Epithelial cell of esophagus (primary cell): ENCODE measurements around the gene JDP2.
A peak's percentile ranks its signal among the peaks of the same experiment; 100 is the strongest.
"Not testable (repeated sequence)": the region's sequence is repeated elsewhere in the genome, so short reads cannot be mapped to it uniquely, and the experiment has no call there.

ENCODE experiments used
- DNase-seq: peaks from one replicate; pipeline ENCODE4 v3.0.0; 2010; ENCODE audit warnings: low read depth
- H3K4me3 ChIP-seq: 2 replicates; pipeline ENCODE4 v1.5.1; 2011; ENCODE audit warnings: mild to moderate bottlenecking, low read length, control low read depth
- TF ChIP-seq, protein P1 (sequence below): IDR thresholded peaks from 2 replicates; pipeline ENCODE4 v1.5.1; 2011; ENCODE audit warnings: low read depth, mild to moderate bottlenecking, low read length, control low read depth, inconsistent platforms; ENCODE audit not compliant: insufficient read depth; ENCODE audit errors: missing control alignments

The JDP2 gene

GRCh38 chr14:75427482-75428229 lies at the start of gene JDP2:
Gene JDP2 (plus strand): TSS chr14:75428022. CDS start chr14:75437921, 9,899 bp downstream.
- TF ChIP-seq, protein P1, sequence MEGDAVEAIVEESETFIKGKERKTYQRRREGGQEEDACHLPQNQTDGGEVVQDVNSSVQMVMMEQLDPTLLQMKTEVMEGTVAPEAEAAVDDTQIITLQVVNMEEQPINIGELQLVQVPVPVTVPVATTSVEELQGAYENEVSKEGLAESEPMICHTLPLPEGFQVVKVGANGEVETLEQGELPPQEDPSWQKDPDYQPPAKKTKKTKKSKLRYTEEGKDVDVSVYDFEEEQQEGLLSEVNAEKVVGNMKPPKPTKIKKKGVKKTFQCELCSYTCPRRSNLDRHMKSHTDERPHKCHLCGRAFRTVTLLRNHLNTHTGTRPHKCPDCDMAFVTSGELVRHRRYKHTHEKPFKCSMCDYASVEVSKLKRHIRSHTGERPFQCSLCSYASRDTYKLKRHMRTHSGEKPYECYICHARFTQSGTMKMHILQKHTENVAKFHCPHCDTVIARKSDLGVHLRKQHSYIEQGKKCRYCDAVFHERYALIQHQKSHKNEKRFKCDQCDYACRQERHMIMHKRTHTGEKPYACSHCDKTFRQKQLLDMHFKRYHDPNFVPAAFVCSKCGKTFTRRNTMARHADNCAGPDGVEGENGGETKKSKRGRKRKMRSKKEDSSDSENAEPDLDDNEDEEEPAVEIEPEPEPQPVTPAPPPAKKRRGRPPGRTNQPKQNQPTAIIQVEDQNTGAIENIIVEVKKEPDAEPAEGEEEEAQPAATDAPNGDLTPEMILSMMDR = no peak
- peak; percentile 69 for DNase-seq
- H3K4me3 ChIP-seq = peak within 1 kb of the TSS; percentile 63

DNA sequence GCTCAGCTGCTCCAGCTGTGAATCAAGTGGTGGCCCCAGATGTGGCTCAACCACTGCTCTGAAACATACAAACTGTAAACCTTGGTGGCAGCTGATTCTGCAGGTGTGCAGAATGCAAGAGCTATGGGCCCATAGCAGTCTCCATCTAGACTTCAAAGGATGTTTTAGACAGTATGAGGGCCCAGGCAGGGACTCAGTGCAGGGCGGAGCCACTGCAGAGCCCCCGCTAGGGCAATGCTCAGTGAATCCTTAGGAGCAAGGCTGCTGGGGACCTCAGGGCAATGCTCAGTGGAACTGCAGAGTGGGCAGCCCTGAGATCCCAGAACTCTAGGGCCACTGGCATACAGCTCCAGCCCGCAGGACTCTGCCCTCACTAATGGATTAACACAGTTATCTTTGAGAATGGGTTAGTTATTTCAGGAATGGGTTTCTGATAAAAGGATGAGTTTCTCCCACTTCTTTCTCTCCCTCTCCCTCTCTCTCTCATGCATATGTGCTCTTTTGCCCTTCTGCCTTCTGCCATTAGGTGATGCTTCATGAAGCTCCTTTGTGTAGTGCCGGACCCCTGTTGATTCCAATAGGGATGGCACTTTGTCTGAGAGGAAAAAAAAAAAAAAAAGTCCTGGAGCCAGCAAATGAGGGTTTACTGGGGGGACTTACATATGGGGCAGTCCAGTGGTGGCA lies 48.4 kb upstream of the JDP2 start:
- TF ChIP-seq, protein P1 = no peak
- no peak for DNase-seq
- no peak overlapping the region for H3K4me3 ChIP-seq

- TF ChIP-seq, protein P1 = no peak
- DNase-seq = no peak
- H3K4me3 ChIP-seq = no peak overlapping the region
Observed at GRCh38 chr14:75379930-75380270, 47.9 kb upstream of the JDP2 start.

DNA sequence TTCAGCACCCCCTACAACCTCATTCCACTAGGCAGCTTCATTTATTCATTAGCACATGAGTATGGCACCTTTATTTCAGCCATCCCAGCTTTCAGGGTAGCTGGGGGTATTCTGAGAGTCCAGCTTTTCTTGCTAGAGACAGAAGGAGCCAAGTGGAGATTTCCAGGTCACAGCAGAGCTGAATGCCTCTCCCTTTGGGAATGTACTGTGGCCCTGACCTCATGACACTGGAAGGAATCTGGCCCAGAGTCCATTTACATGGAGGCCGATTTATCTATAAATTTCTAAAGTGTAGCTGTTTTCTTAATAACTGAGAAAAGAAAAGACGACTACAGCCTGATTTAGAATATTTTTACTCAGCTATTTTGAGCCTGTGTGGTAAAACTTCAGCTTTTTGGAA lies 47.2 kb upstream of the JDP2 start:
- no peak for DNase-seq
- TF ChIP-seq, protein P1 = no peak
- no peak overlapping the region for H3K4me3 ChIP-seq

GRCh38 chr14:75381642-75382041 lies 46.2 kb upstream of the JDP2 start:
- no peak overlapping the region for H3K4me3 ChIP-seq
- no peak for DNase-seq
- TF ChIP-seq, protein P1 = no peak

DNA sequence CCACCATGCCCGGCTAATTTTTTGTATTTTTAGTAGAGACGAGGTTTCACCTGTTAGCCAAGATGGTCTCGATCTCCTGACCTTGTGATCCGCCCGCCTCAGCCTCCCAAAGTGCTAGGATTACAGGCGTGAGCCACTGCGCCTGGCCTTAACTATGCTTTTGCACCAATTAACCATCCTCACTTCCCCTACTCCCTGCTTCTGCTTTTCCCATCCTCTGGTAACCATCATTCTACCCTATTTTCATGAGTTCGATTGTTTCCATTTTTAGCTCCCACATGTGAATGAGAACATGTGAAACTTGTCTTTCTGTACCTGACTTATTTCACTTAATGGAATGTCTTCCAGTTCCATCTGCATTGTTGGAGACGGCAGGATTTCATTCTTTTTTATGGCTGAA lies 44.6 kb upstream of the JDP2 start:
- not testable (repeated sequence) for DNase-seq, H3K4me3 ChIP-seq

DNA sequence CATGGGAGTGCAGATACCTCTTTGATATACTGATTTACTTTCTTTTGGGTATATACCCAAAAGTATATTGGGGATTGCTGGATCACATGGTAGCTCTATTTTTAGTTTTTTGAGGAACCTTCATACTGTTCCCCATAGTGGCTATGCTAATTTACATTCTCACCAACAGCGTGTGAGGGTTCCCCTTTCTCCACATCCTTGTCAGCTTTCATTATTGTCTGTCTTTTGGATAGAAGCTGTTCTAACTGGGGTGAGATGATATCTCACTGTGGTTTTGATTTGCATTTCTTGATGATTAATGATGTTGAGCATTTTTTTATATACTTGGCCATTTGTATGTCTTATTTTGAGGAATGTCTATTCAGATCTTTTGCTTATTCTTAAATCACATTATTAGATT lies 44.1 kb upstream of the JDP2 start:
- TF ChIP-seq, protein P1 = no peak
- no peak overlapping the region for H3K4me3 ChIP-seq
- no peak for DNase-seq
